SK-N-MC (cell line): Measurements from ENCODE around the gene ERVMER34-1.

Source experiments
- EZH2 ChIP-seq: fragments of 200-600 bp; sonication (generic); IDR thresholded peaks from one replicate; pipeline ENCODE4 v1.6.1; 2017; ENCODE audit warnings: antibody characterized with exemption
- FOXP2 ChIP-seq: optimal IDR thresholded peaks from 2 replicates; pipeline ENCODE3; 2011; ENCODE audit warnings: mild to moderate bottlenecking, moderate library complexity; ENCODE audit not compliant: insufficient read depth; ENCODE audit errors: extremely low read length, control extremely low read depth
- POLR2AphosphoS5 ChIP-seq: IDR thresholded peaks from 2 replicates; pipeline ENCODE4 v1.6.1; 2012; ENCODE audit warnings: mild to moderate bottlenecking, low read depth, low read length, borderline replicate concordance

- TF ChIP-seq EZH2 = no peak
- peak; percentile 97 for TF ChIP-seq POLR2AphosphoS5
- no peak for TF ChIP-seq FOXP2
Observed at GRCh38 chr4:52712251-52713130, 38.7 kb downstream of the ERVMER34-1 start.
